SH-SY5Y (cell line): ENCODE results near the gene HSBP1.

Experiments used
- GATA2 ChIP-seq: IDR thresholded peaks from 2 replicates; pipeline ENCODE4 v1.6.1; 2011; ENCODE audit warnings: mild to moderate bottlenecking, low read depth, low read length
- GATA3 ChIP-seq: IDR thresholded peaks from 2 replicates; pipeline ENCODE4 v1.6.1; 2011; ENCODE audit warnings: low read depth, mild to moderate bottlenecking, low read length, moderate library complexity

- TF ChIP-seq GATA2 (no peak), GATA3 (no peak)
These were observed 33.7 kb upstream of the HSBP1 start for GRCh38 chr16:83774066-83774465.
